Loucy (cell line): Measurements from ENCODE around the gene KSR2.
"Not testable (repeated sequence)": the region's sequence is repeated elsewhere in the genome, so short reads cannot be mapped to it uniquely, and the experiment has no call there.

Source experiments
- H2AFZ ChIP-seq: fragments of 200-600 bp; sonication (generic); 2 replicates; pipeline ENCODE4 v1.6.0; 2016; ENCODE audit warnings: antibody characterized with exemption, mild to moderate bottlenecking, low read length, moderate library complexity
- H3F3A ChIP-seq: fragments of 200-600 bp; 2 replicates; pipeline ENCODE4 v1.6.0; 2016; ENCODE audit warnings: antibody characterized with exemption, low read depth, mild to moderate bottlenecking
- H3K27me3 ChIP-seq: fragments of 200-600 bp; sonication (generic); 2 replicates; pipeline ENCODE4 v1.6.1; 2014; ENCODE audit warnings: low read length, mild to moderate bottlenecking; ENCODE audit not compliant: insufficient read depth, poor library complexity, severe bottlenecking
- H3K36me3 ChIP-seq: fragments of 200-600 bp; sonication (generic); 2 replicates; pipeline ENCODE4 v1.6.1; 2016; ENCODE audit warnings: low read length; ENCODE audit not compliant: insufficient read depth
- H3K4me1 ChIP-seq: fragments of 200-600 bp; sonication (generic); 2 replicates; pipeline ENCODE4 v1.5.1; 2014; ENCODE audit warnings: low read length, mild to moderate bottlenecking; ENCODE audit not compliant: insufficient read depth, poor library complexity, severe bottlenecking
- H3K4me2 ChIP-seq: fragments of 200-600 bp; sonication (generic); 2 replicates; pipeline ENCODE4 v1.6.0; 2014; ENCODE audit warnings: antibody characterized with exemption, low read length, low read depth, mild to moderate bottlenecking; ENCODE audit not compliant: poor library complexity, severe bottlenecking
- H3K4me3 ChIP-seq: fragments of 200-600 bp; sonication (generic); 2 replicates; pipeline ENCODE4 v1.5.1; 2014; ENCODE audit warnings: low read length, mild to moderate bottlenecking, mixed read lengths; ENCODE audit not compliant: poor library complexity, severe bottlenecking
- H3K79me2 ChIP-seq: fragments of 200-600 bp; sonication (generic); 2 replicates; pipeline ENCODE4 v1.6.1; 2014; ENCODE audit warnings: low read length; ENCODE audit not compliant: insufficient read depth
- H3K9ac ChIP-seq: fragments of 200-600 bp; sonication (generic); 2 replicates; pipeline ENCODE4 v1.6.0; 2014; ENCODE audit warnings: mild to moderate bottlenecking, low read depth, low read length, moderate library complexity; ENCODE audit not compliant: poor library complexity, severe bottlenecking
- H3K9me2 ChIP-seq: fragments of 200-600 bp; sonication (generic); replicated peaks from 2 replicates; pipeline ENCODE4 v1.6.1; 2016; ENCODE audit warnings: low read depth, low read length, mixed read lengths
- H3K9me3 ChIP-seq: fragments of 200-600 bp; sonication (generic); 2 replicates; pipeline ENCODE4 v1.6.1; 2014; ENCODE audit warnings: mild to moderate bottlenecking, antibody characterized with exemption, low read length, low read depth; ENCODE audit not compliant: insufficient read depth
- H4K20me1 ChIP-seq: fragments of 200-600 bp; sonication (generic); 2 replicates; pipeline ENCODE4 v1.6.0; 2014; ENCODE audit warnings: antibody characterized with exemption, low read length, mild to moderate bottlenecking; ENCODE audit not compliant: insufficient read depth, poor library complexity, severe bottlenecking
- EZH2phosphoT487 ChIP-seq: fragments of 200-600 bp; IDR thresholded peaks from 2 replicates; pipeline ENCODE4 v1.6.1; 2018; ENCODE audit warnings: antibody characterized with exemption, mild to moderate bottlenecking, moderate library complexity, borderline replicate concordance
- TF ChIP-seq, protein P1 (sequence below): fragments of 200-600 bp; sonication (generic); conservative IDR thresholded peaks from 2 replicates; pipeline ENCODE4 v1.5.1; 2014; ENCODE audit warnings: mild to moderate bottlenecking, antibody characterized with exemption, low read length

KSR2 gene

GRCh38 chr12:117874842-117875434, 93.9 kb downstream of the KSR2 start:
- no peaks in the 10 kb centered on the region for H3K9me2 ChIP-seq
- H3K4me2 ChIP-seq = no peak overlapping the region
- H2AFZ ChIP-seq = no peak overlapping the region

GRCh38 chr12:117874198-117874597, 94.6 kb downstream of the KSR2 start:
- H2AFZ ChIP-seq, H3K9me3 ChIP-seq, H3K9me2 ChIP-seq, H3F3A ChIP-seq, H3K4me1 ChIP-seq, H3K4me2 ChIP-seq, H3K27me3 ChIP-seq, H3K4me3 ChIP-seq, H3K9ac ChIP-seq, H3K36me3 ChIP-seq, H3K79me2 ChIP-seq, H4K20me1 ChIP-seq: not testable (repeated sequence)

More at GRCh38 chr12:117874842-117875434, 93.9 kb downstream of the KSR2 start:
- Histone ChIP-seq H3K9me3 (no peaks in the 10 kb centered on the region), H3K4me3 (no peak overlapping the region), H3K9ac (no peak overlapping the region), H3K27me3 (no peaks in the 10 kb centered on the region), H3K4me1 (no peaks in the 10 kb centered on the region), H3K36me3 (no peaks in the 10 kb centered on the region), H3F3A (no peaks in the 10 kb centered on the region), H3K79me2 (no peaks in the 10 kb centered on the region), H4K20me1 (no peaks in the 10 kb centered on the region)
- TF ChIP-seq EZH2phosphoT487 = no peak
- TF ChIP-seq, protein P1, sequence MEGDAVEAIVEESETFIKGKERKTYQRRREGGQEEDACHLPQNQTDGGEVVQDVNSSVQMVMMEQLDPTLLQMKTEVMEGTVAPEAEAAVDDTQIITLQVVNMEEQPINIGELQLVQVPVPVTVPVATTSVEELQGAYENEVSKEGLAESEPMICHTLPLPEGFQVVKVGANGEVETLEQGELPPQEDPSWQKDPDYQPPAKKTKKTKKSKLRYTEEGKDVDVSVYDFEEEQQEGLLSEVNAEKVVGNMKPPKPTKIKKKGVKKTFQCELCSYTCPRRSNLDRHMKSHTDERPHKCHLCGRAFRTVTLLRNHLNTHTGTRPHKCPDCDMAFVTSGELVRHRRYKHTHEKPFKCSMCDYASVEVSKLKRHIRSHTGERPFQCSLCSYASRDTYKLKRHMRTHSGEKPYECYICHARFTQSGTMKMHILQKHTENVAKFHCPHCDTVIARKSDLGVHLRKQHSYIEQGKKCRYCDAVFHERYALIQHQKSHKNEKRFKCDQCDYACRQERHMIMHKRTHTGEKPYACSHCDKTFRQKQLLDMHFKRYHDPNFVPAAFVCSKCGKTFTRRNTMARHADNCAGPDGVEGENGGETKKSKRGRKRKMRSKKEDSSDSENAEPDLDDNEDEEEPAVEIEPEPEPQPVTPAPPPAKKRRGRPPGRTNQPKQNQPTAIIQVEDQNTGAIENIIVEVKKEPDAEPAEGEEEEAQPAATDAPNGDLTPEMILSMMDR = peak; percentile 96

- Histone ChIP-seq H3K9me3 (no peaks in the 10 kb centered on the region), H3K9me2 (no peaks in the 10 kb centered on the region), H3K4me1 (no peaks in the 10 kb centered on the region), H2AFZ (no peak overlapping the region), H3F3A (no peaks in the 10 kb centered on the region), H3K27me3 (no peaks in the 10 kb centered on the region), H3K4me3 (no peak overlapping the region), H3K4me2 (no peak overlapping the region), H3K79me2 (no peaks in the 10 kb centered on the region), H3K9ac (no peak overlapping the region), H3K36me3 (no peaks in the 10 kb centered on the region), H4K20me1 (no peaks in the 10 kb centered on the region)
- no peak for TF ChIP-seq EZH2phosphoT487
- TF ChIP-seq, protein P1 = no peak
These were observed 96.1 kb downstream of the KSR2 start for GRCh38 chr12:117872546-117873169.

- Histone ChIP-seq H3K27me3 (no peaks in the 10 kb centered on the region), H3K4me3 (no peak overlapping the region), H3K9me2 (no peaks in the 10 kb centered on the region), H4K20me1 (no peaks in the 10 kb centered on the region), H3K4me2 (no peak overlapping the region), H3K9ac (no peak overlapping the region), H3K4me1 (no peaks in the 10 kb centered on the region), H3F3A (no peaks in the 10 kb centered on the region), H3K79me2 (no peaks in the 10 kb centered on the region), H3K36me3 (no peaks in the 10 kb centered on the region), H3K9me3 (no peaks in the 10 kb centered on the region), H2AFZ (no peak overlapping the region)
- TF ChIP-seq, protein P1 = no peak
- TF ChIP-seq EZH2phosphoT487 = no peak
These were observed 99.2 kb downstream of the KSR2 start for GRCh38 chr12:117869551-117869950.
